ENCODE results near the gene ARHGAP4. TPM values are rescaled to one million over a fixed set of nuclear protein-coding genes. Genes with fewer than 3 reads are reported as not detected.

Gene ARHGAP4
- total and polyA plus RNA-seq, 10 of the 15 experiments (the other 5 are each of a cell fraction or from before 2014, with no cell fraction given): 0.71 to 120 (median 44.3) TPM

- ChIA-PET RAD21 (ENCODE audit: unreplicated experiment) (no interaction called here), CTCF (interaction anchor here (1.8 kb wide), 1 partner anchor 41 kb away, joined by 5 read pairs; no protein-coding TSS in a partner anchor), POLR2A (interaction anchor here (1.1 kb wide), 1 partner anchor 62 kb away, joined by 3 read pairs; no protein-coding TSS in a partner anchor), SMC1A (ENCODE audit: uncharacterized antibody, unreplicated experiment) (no interaction called here)
- FAIRE-seq (no peak), DNase-seq (ENCODE audit: low read depth, low spot score) (no peak), ATAC-seq (no peak)
- Histone ChIP-seq H3K4me2 (ENCODE audit: control insufficient read depth, insufficient read depth) (no peak overlapping the region), H3K27ac (ENCODE audit: control insufficient read depth, insufficient read depth) (no peak overlapping the region), H3K27me3 (replicated peaks in 1 of 2; ENCODE audit: control insufficient read depth in 2 of 2, insufficient read depth in 2 of 2, low read length in 1 of 2) (no peaks in the 10 kb centered on the region), H4K20me1 (ENCODE audit: control insufficient read depth, insufficient read depth) (no peaks in the 10 kb centered on the region), H3K36me3 (ENCODE audit: control insufficient read depth in 2 of 2, insufficient read depth in 2 of 2, low read length in 1 of 2) (no peaks in the 10 kb centered on the region), H3K79me2 (ENCODE audit: control insufficient read depth, insufficient read depth, low read length) (no peaks in the 10 kb centered on the region), H3K4me1 (ENCODE audit: control insufficient read depth, insufficient read depth, low read length) (peaks cover 9% of the 10 kb centered on the region), H3K4me3 (no peak overlapping the region), H3K9ac (ENCODE audit: control insufficient read depth, insufficient read depth, low read length) (no peak overlapping the region), H3K9me3 (replicated peaks; ENCODE audit: control insufficient read depth, insufficient read depth, low read length) (no peaks in the 10 kb centered on the region), H2AFZ (ENCODE audit: control insufficient read depth, low read depth, low read length) (no peak overlapping the region)
- TF ChIP-seq E4F1 (IDR thresholded peaks at IDR 0.05; ENCODE audit: borderline replicate concordance, partially characterized antibody): no peak
- no peak for TF ChIP-seq KDM1A (IDR thresholded peaks at IDR 0.05; ENCODE audit: borderline replicate concordance)
- TF ChIP-seq, protein P1, sequence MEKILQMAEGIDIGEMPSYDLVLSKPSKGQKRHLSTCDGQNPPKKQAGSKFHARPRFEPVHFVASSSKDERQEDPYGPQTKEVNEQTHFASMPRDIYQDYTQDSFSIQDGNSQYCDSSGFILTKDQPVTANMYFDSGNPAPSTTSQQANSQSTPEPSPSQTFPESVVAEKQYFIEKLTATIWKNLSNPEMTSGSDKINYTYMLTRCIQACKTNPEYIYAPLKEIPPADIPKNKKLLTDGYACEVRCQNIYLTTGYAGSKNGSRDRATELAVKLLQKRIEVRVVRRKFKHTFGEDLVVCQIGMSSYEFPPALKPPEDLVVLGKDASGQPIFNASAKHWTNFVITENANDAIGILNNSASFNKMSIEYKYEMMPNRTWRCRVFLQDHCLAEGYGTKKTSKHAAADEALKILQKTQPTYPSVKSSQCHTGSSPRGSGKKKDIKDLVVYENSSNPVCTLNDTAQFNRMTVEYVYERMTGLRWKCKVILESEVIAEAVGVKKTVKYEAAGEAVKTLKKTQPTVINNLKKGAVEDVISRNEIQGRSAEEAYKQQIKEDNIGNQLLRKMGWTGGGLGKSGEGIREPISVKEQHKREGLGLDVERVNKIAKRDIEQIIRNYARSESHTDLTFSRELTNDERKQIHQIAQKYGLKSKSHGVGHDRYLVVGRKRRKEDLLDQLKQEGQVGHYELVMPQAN (conservative IDR thresholded peaks at IDR 0.05): no peak
- TF ChIP-seq CEBPB (IDR thresholded peaks at IDR 0.05; ENCODE audit: borderline replicate concordance in 1 of 2, low read depth in 2 of 2, low read length in 2 of 2): no peak
- no peak for TF ChIP-seq SP1 (IDR thresholded peaks at IDR 0.05; ENCODE audit: low read depth, low read length)
- no peak for TF ChIP-seq TCF12 (IDR thresholded peaks at IDR 0.05; ENCODE audit: low read depth, low read length)
- TF ChIP-seq POLR2A (IDR thresholded peaks at IDR 0.05; ENCODE audit: low read depth, low read length): peak; percentile 21; the same call in 1 of the 2 replicates
- no TSS peak for BruUV-seq (replicated peaks)
- 90% methylated on average over 32 of the region's 32 CpGs for WGBS (ENCODE audit: insufficient coverage, insufficient replicate concordance, low lambda C conversion rate, missing lambda C conversion rate)
- in situ Hi-C loops (cut with MboI) (no loop called here), intact Hi-C loops (cut with micrococcal nuclease; ENCODE audit: unreplicated experiment) (no loop called here)
These were observed 20.5 kb downstream of the ARHGAP4 start for GRCh38 chrX:153905481-153906095.

All from GM12878 (cell line).